ENCODE results near the gene TFCP2L1. TPM values are rescaled to one million over a fixed set of nuclear protein-coding genes. Genes with fewer than 3 reads are reported as not detected.

TFCP2L1 gene
- total RNA-seq, 1 experiment from 2014 or later, result 0.06 TPM

DNA sequence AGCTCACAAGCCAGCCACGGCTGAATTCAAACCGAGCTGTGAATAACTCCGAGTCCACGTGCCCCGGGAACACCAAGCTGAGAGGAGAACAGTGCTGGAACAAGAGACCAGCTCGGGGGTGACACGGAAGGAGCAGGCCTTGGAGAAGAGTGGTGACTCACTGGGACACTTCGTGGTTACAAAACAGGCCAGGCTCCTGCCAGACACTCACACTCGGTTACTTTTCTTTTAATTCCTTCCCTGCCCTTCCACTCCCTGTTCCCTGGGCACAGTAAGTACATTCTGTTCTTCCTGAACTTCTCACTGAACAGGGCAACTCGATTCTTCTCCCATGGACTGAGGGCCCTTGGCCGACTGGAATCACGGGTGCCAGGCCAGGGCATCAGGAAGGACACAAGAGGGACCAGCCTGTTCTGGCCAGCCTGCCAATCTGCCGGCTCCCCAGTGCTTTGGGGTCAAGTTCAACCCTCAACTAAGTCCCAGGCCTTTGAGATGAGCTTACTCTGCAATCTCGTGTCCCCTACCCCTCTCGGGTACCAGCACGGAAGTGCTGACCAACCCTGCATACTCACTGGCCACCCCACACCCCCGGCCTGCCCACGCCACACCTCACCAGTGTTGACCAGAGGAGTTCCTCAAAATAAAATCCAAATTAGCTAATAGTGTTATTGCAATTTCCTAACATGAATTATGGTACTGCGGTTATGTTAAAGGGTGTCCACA, 87.5 kb downstream of the TFCP2L1 start:
- DNase-seq (ENCODE audit: low read depth), result peak; percentile 95

DNA sequence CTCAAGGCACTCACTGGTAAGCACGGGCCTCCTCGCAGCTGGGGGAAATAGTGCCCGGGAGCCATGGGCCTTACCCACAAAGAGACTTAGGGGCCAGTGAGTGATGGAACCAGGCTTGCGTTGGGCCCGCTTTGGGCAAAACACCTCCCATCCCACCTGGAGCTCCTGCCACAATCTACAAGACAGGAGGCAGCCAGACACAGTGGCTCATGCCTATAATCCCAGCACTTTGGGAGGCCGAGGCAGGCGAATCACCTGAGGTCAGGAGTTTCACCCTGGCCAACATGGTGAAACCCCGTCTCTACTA, 88.2 kb downstream of the TFCP2L1 start:
- DNase-seq (ENCODE audit: low read depth), result no peak

DNA sequence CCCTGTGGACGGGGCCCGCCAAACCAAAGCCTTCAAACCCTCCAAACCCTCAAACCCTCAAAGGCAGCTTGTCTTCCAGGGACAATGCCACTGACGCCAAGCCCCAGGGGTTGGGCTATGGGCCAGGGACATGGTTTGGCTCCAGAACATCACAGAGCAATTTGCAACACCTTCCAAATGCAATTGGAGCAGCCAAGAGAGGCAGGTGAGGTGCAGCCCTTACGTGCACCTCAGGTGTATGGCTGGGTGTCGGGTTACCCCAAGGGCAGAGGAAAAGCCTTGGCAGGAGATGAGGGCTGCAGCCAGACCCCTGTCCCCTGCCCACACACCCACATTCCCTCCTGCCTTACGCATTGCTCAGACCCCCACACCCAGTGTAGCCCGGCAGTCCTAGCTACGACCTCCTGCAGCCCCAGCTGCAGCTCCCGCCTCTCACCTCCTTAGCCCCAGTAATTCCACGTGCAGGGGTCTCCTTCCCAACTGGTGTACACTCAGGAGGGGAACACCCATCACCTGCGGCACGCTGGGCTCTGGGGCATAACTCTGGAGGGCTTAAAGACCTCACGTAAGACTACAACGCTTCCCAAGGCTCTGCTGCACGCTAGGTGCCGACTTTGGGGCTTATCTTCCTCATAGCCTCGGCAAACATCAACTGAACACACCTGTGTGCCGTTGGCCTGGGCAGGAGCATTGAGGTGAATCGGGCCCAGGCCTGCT, 88.7 kb downstream of the TFCP2L1 start:
- no peak for DNase-seq (ENCODE audit: low read depth)

DNA sequence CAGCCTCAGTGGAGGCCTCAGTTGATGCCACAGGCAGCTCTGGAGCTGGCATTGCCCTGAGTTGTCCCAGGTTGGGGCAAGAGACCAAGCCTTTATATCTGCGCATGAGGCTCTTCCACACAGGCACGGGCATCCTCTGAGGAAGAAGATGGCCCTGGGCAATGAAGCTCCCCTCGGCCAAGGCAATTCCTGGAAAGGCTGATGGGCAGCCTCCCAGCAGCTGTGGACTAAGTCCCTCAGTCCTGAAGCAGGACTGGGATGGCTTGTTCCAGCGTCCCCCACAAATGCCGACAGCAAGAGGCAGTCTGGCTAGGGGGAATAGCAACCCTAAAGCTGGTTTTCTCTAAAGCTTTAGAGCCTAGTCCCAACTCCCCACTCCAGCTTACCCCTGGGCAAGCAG, 90.0 kb downstream of the TFCP2L1 start:
- DNase-seq (ENCODE audit: low read depth), result no peak

DNA sequence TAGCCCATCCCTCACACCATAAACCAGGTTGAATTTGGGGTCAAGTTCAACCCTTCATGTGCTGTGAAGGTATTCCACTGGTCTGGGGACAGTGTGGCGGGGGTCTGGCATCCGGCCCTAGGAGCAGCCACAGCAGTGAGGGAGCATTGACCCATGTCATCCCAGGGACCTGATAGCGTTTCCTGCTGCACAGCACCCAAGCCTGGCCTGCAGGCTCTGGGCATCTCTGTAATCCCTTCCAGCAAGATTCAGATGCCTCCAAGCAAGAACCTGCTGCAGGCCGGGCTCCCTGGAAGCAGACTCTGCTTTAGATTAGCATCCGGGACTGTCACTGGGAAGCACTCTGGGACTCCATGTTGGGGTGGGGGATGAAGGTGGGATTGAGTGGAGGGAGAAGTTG, 90.4 kb downstream of the TFCP2L1 start:
- no peak for DNase-seq (ENCODE audit: low read depth)

DNA sequence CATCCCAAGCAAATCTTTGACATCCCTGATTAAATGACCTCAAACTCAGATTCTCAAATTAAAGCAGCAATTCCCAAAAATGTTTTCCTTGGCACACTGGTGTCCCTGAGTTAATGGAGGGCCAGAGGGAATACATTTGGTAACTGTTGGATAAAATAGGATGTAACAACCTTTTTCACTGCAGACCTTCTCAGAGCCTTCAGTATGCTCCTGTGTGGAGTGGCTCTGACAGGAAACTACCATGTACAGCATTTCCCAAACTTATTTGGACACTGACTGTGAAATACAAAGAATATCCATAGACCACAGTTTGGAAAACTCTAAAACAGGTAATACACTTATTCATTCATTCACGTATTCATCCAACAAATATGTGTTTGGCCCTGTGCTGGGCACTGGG, 91.8 kb downstream of the TFCP2L1 start:
- DNase-seq (ENCODE audit: low read depth), result no peak

DNA sequence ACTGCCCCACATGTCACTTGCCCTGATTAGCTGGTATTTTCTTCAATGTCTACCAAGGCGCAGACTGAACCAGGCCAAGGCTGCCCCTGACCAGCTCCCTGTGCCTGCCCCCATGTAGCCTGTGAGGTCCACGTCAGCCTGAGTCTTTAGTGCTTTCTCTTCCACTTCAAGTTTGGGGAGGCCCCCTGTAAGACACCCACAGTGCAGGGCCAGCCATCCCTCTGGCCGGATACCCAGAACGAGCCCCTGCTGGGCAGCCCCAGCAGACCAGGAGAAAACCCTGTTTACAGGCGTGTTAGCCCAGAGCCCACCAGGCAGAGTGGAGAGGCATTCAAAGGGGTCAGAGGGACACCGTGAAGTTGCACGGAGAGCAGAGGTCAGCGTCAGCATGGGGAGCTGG, 92.4 kb downstream of the TFCP2L1 start:
- DNase-seq (ENCODE audit: low read depth), result no peak

DNA sequence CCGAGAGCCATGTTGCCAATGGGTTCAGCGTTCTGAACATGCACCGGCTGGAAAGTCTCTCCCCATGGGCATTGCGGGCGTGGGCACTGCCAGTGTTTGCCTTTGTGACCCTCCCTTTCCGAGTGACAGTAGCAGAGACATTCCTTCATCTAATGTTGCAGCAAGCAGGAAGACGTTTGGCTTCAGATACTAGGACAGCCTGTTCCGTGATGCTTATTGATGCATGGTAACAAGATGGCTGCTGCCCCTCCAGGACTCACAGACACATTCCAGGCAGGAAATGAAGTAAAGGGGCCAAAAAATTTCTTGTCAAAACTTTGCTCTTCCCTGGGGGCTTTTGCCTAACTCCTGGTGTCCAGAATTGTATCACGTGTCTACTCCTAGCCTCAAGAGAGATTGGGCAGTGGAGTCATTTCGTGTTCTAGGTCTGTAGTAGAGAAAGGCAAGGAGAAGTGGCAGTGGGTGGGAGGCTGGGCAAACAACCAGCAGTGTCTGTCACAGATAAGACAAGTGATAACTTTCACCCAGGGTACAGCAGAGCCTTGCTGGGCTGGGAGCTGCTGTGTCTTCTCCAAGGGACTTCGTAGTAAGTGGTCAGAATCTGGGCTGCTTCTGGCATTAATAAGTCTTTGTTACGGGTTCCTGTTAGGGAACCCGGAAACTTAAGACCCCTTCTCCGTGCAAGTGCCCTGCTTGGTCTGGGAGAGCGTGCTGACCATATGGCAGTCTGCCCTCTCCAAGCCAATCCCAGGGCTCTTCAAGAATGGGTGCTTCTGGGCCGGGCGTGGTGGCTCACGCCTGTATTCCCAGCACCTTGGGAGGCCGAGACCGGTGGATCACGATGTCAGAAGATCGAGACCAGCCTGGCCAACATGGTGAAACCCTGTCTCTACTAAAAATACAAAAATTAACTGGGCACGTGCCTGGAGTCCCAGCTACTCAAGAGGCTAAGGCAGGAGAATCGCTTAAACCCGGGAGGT, 93.5 kb downstream of the TFCP2L1 start:
- no peak for DNase-seq (ENCODE audit: low read depth)

DNA sequence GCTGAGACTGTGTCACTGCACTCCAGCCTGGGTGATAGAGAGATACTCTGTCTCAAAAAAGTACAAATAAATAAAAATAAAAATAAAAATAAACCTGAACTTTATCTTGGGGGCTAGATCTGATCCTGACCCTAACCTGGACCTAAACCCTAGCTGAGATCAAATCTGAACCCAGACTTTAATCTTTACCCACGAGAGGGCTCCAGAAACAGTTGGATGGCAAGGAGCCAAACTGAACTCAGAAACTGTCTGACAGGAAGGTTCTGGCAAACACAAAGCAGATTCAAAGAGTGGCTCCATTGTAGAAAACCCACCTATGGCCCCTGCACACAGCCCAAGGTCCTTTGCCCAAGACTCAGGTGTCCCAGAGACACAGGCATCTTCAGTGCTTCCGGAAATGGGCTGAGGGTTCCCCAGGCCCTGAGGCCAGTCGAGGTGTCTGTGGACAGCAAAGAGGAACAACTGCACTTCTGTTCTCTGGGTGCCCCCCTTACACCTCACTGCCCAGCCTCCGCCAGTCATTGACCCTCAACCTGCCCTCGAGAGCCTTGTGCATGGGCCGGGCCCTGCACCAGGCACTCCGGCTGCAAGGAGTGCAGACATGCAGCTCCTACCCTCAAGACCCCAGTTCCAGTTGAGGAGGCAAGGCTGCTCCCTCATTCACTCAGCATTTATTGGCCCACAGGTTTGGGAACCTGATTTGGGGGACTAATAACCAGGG, 95.2 kb downstream of the TFCP2L1 start:
- no peak for DNase-seq (ENCODE audit: low read depth)

DNA sequence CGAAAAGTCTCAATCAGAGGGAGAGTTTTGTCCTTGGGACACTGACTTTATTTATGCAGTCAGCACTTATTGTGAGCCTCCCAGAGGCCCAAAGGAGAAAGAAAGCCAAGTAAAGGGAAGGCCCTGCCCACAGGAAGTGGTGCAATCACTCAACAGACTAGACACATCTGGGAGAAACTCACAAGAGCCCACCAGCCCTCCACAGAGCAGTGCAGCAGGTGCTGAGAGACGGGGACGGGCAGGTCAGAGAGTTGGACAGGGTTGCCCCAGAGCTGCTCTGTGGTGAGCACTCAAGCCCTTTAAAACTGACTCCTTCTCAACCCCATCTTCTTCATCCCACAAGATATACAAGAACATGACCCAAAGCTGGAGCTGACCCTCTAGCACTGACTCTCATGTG, 96.0 kb downstream of the TFCP2L1 start:
- no peak for DNase-seq (ENCODE audit: low read depth)

DNA sequence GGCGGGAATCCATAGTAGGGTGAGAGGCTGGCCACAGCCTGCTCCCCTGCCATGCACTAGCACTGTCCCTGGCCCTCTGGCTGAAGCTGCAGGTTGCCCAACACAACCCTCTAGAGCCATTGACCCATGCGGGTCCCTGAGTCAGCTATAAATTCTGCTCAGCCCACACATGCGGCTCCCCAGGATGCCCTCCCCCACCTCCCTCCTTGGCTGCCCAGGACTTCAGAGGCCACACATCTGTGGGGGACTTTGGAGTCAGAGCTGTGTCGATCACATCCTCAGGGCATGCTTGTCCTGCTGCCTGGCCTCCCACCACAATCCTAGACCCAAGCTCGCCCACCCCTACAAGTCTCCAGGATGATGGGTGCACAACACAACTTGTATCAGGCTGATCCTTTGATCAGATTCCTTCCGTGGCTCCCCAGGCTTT, 97.0 kb downstream of the TFCP2L1 start:
- no peak for DNase-seq (ENCODE audit: low read depth)

DNA sequence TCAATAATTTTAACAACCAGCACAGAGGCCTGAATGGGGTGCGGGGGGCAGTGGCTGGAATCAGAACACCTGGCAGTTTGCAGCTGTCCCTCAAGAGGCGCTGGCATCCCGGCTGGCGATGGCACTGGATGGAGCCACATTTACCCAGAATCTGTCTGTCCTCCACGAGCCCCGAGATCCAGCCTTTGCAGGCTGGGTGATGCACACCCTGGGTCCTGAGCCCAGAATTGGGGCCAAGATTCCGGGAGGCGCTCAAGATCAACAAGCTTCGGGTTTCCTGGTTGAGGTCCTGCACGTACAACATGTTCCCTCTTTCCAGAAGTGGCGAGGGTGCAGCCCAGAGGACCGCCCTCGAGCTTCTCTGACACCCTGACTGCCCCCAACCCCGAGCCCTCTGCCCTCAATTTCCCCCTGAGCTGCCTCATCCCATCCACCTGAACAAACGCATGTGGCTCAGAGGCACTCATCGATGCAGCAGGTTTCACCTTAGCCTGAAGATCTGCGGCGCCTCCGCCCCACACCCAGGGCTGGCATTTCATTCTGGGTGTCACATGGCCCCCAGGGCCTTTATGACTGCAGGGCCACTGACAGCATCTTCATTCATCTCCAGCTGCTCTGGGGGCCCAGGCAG, 97.5 kb downstream of the TFCP2L1 start:
- DNase-seq (ENCODE audit: low read depth), result no peak

DNA sequence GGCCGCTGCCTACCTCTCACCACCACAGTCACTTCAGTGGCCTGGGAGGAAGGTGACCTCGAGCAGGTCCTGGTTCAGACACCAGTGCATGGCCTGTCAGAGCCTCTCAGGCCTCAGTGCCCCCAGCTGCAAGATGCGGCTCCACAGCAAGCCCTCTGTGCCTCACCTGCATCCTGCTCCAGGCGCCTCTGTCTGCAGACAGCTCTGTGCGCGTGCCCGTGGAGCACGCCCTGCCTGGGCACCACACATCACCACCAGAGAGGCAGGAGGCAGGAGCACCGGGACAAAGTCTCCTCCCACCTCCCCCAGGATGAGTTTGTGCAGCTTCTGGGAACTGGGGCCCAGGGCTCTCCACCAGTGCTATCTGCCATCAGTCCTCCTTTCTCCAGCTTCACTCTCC, 98.7 kb downstream of the TFCP2L1 start:
- DNase-seq (ENCODE audit: low read depth), result no peak

DNA sequence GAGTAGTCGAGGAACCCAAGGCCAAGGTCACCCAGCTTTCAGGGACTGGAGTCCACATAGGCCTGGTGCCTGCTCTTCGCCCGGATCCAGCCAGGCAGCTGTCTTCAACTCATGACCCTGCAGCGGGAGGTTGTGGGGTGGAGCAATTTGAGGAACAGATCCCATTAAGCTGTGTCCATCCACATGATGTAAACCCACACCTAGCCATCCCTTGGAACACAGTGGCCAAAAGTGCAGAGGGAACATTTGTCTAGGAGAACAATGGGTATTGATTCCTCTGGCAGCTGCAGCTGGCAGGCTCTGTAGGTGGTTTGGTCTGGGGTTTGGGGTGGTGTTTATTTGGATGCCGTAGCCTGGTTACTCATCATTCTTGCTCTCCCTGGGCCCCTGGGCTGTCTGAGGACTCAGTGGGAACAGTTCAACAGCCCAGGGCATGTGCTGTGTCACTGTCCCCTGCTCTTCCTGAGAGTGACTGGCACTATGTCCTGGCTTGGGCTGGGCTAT, 99.4 kb downstream of the TFCP2L1 start:
- peak; percentile 93 for DNase-seq (ENCODE audit: low read depth)

DNA sequence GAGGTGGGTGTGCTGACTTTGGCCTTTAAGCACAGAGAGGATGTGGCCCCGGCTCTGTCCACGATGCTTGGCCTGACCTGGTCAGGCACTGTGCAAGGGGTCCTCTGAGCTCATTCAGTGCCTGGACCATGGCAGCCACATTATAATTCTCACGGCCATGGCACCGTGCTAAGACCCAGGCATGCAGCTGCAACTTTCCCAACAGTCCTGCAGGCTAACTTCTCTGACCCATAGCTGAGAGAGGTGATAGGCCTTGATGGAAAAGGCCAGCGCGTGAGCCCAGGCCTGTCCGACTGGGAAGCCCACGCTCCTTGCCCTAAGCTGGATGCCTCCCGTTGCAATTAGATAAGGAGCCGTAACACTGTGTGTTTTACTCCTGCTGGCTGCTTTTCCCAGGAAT, 99.9 kb downstream of the TFCP2L1 start:
- DNase-seq (ENCODE audit: low read depth), result no peak

DNA sequence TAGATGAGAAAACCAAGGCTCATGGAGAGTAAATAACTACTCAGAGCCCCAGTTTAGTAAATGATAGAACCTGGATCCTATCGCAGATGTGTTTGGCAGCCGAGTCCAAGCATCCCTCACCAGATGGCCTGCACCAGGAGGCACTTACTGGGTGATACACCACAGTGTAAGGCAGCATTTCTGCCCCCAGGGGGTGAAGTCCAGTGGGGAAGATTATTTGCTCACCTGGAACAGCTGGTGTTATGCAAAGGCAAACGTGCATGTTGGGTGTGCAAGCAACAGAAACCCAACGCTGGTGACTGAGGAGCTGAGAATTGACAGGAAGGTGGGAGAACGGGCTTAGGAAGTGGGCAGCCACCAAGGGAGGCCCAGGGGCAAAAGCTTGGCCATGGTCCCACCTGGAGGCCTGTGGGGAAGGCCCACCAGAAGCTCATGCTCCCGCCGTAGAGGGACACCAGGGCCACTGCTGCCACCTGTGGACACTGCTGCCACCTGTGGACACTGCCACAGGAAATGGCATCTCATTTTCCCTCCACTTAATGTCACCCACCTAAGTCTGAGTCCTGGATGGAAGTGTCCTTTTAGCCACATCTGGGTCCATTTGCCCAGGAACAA, 100.6 kb downstream of the TFCP2L1 start:
- no peak for DNase-seq (ENCODE audit: low read depth)

DNA sequence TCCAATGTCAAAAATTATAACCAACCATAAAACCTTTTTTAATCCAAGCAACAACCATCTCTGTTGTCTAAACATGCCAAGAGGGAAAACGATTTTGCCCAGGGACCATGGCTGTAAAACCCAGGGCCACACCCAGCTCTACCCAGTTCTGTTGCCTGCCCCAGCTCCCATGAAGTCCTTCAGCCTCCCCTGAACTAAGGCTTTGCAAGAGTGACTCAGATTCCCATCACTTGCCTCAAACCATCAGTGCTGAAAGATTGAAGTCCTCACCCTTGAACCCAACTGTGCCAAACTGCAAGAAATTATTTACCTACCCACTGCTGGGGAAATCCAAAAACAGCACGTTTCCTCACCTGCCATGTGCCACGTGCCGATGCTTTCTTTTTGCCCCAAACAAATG, 102.5 kb downstream of the TFCP2L1 start:
- DNase-seq (ENCODE audit: low read depth), result no peak

DNA sequence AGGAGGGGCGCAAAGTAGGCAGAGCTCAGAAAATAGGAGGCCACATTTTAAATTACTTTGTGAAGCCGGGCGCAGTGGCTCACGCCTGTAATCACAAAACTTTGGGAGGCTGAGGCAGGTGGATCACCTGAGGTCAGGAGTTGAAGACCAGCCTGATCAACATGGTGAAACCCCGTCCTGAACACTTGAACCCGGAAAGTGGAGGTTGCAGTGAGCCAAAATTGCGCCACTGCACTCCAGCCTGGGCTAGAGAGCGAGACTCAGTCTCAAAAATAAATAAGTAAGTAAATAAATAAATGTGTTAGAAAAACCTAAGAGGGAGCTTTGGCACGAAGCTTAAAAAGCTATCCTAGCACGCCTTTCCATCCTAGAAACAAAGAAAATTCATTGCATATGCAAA, 105.5 kb downstream of the TFCP2L1 start:
- DNase-seq (ENCODE audit: low read depth), result no peak

DNA sequence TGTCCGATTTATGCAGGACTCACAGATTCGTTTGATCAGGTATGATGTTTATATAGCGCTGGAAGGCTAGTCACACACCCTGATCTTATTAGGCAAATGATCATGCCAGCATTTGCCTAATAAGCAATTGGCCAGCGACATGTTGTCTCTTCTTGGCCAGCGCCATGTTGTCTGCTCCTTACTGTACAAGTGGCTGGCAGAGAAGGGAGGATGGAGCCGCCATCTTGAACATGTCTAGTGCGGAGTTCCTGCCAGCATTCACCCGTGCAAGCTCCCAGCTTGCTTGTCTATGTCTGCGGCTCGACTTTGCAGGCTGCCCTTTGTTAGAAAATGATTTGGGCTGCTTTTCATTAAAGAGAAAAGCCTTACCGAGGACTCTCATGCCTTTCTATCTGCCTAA, 106.3 kb downstream of the TFCP2L1 start:
- DNase-seq (ENCODE audit: low read depth), result no peak

DNA sequence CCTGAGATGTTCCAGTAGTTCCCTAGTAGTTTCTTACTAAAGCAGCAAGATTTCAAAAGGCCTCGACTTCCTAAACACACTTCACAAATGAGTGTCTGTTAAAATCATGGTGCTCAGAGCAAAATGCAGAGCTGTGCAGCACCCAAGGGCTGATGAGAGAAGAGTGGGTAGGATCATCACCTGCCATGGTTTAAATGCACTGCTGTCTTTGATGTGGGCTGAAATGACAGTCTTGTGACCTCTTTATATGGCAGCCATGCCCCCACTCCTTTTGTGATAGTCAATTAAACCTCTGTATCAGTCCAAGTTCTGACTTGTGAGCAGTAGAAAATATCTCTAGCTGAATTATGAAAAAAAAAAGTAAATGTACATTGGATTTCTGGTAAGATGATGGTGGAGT, 107.1 kb downstream of the TFCP2L1 start:
- no peak for DNase-seq (ENCODE audit: low read depth)

DNA sequence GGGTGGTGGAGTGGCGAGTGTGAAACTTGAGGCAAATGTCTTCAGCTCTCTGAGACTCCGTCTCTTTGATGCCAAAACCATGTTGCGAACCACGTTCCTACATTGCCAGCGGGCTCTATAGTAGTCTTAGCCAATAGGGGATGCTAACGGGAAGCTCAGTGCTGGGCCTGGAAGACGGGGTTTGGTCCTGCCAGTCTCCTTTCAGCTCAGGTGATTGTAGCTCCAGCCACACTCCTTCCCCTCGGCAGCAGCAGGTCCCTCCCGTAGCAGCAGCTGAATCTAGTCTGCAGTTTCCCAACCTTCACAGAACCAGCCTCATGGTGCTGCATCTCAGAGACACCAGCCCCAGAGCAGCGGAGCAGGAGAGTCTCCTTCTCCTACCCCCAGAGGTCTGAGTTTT, 109.7 kb downstream of the TFCP2L1 start:
- DNase-seq (ENCODE audit: low read depth), result no peak

All from LHCN-M2 (cell line).